CD4-positive, alpha-beta T cell treated with Interleukin-17A for 4 hours (primary cell): ENCODE data around the gene HDDC2.
"Not testable (repeated sequence)": the region's sequence is repeated elsewhere in the genome, so short reads cannot be mapped to it uniquely, and the experiment has no call there.

Source experiments
- DNase-seq: peaks from one replicate; pipeline ENCODE4 v3.0.0-alpha.2; 2020; ENCODE audit warnings: mixed read lengths

Gene HDDC2

DNA sequence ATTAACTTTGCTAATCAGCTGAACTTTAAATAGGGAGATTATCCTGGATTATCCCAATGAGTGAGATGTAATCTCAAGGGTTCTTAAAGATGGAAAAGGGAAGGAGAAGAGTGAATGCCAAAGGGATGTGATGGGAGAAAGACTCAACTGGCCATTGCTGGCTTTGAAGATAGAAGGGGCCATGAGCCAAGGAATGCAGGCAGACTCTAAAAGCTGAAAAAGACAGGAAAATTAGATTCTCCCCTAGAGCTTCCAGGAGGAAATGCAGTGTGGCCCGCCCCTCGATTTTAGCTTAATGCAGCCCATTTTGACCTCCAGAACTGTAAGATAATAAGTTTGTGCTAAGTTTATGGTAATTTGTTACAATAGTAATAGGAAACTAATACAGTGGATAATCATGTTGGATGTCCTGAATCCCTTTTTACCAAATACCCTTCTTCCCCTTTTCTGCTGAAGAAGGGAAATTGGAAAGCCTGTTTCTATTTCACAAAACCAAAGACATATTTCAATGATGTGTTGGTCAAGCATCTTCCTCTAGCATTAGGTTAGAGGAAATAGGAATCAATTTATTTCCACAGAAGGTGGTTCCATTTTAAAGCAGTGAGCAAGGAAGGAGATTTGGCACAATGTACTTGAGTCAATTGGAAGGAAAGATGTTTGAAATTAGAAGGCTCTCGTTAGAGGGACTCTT is 3.3 kb upstream of the HDDC2 start:
- DNase-seq = no peak

DNA sequence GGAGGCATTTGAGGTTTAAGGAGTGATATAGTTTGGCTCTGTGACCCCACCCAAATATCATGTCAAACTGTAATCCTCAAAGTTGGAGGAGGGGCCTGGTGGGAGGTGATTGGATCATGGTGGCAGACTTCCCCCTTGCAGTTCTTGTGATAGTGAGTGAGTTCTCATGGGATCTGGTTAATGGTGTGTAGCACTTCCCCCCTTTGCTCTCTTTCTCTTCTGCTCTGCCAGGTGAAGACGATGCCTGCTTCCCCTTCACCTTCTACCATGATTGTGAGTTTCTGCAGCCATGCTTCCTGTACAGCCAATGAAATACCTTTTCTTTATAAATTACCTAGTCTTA is 1.7 kb upstream of the HDDC2 start:
- DNase-seq = no peak

DNA sequence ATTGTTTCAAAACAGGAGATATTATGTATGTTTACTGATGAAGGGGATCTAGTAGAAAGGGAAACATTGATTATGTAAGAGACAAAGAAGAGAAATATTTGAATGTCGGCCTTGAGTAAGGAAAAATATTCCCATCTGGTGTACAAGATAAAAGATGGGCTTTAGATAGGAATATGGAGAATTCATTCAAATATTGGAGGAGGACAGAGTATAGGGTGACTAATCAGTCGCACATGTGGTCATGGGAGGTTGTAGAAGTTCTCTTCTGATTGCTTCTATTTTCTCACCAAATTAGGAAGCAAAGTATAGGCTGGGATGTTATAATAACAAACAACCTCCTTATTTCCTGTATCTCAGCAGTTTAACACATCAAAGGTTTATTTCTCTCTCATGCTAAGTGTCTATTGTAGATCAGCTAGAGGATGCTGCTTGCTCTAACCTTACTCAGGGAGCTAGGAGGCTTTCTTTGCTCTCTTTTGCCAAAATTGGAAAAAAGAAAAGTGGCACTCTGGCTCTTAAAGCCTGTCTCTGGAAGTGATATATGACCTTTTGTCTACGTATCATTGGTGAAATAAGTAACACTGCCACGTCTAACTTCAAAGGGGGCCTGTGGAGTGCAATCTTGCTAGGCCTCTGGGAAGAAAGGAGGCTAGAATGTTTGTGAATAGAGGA is 1.2 kb upstream of the HDDC2 start:
- no peak for DNase-seq

DNA sequence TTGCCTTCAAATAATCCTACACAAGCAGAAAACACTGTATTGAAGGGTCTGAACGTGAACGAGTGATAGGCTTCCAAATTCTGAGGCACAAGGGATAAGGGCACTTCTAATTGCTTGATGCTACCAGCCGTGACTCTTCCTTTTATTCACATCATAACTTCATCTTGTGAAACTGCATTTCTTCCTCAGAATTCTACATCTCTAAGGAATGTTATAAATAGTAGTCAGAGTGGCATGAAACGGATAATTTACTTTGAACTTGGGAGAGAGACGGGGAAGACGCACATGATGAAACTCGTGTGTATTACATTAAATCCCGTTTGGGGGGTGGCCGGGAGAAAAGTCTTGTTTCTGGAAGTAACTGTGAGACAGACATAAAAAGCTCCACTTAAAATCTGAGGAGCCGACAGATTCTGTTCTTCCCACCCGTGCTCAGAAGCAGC is 754 bp downstream of the HDDC2 start:
- DNase-seq = no peak

DNA sequence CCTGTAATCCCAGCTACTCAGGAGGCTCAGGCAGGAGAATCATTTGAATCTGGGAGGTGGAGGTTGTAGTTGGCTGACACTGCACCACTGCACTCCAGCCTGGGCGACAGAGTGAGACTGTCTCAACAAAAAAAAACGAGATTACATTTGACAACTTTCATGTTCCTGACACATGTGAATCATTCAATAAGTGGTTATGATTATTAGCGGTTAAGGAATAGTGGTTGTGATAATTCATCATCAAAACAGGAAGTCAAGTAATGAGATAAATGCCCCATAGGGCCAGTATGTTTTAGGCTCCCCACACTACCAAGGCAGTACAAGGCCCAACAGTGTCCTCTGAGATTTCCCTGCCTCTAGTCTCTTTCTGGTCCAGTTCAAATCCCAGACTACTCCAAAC is 2.5 kb downstream of the HDDC2 start:
- no peak for DNase-seq

DNA sequence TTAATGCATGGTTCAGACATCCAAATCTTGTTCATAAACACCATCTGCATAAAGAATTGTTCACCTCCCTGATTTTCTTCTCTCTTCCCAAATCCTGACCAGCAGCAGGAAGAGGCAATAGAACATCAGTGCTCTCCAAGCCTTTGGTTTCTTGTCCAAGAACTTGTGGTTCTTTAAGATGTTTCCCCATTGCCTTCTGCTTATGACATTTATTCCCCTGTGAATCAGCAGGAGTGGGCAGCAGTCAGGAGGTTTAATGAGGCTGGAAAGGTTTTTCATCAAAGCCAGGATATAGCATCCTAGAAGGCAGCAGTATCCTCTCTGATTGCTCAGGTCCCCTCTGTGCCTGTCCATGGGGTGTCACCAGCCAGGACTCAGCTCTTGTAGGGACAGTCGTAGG is 5.3 kb downstream of the HDDC2 start:
- no peak for DNase-seq

GRCh38 chr6:125294925-125295324 is 6.8 kb downstream of the HDDC2 start:
- DNase-seq = no peak

DNA sequence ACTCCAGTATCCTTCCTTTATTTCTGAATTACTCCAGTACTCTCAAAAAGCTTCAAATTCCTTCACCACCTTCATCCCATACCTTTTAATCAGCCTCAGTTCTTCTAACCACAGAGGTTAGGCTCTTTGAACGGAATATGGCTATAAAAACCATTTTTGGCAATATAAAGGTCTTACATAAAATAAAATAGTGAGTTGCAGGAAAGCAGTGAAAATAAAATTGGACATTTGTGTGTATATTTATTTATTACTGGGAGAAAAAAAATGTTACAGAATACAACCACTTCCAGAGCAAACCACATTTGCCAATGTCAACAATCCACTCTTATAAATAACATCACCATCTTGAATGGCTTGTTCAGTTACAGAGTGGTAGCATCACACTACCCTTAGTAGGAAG is 7.7 kb downstream of the HDDC2 start:
- no peak for DNase-seq

DNA sequence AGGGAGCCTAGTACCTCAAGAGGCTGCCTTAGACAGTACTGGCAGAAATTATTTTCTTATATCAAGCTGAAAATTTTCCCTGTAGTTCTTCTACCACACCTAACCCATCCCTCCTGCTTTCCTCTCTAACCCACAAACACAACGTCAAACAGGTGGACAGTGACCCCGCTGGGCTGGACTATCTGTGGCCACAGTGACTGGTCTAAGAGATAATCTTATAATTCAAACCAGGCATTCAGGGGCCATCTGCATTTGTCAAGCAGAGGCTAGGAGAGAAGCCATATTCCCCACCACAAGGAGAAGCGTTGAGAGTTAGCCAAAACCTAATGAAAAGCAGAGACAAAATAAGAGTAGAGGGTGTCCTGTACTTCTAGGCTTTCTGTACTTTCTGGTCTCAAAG is 8.2 kb downstream of the HDDC2 start:
- DNase-seq = no peak

GRCh38 chr6:125287718-125288117 is 14.0 kb downstream of the HDDC2 start:
- DNase-seq = no peak

GRCh38 chr6:125285936-125286335 is 15.8 kb downstream of the HDDC2 start:
- DNase-seq = no peak

GRCh38 chr6:125285353-125285752 is 16.4 kb downstream of the HDDC2 start:
- no peak for DNase-seq

- not testable (repeated sequence) for DNase-seq
Observed at GRCh38 chr6:125282470-125282869, 19.3 kb downstream of the HDDC2 start.

DNA sequence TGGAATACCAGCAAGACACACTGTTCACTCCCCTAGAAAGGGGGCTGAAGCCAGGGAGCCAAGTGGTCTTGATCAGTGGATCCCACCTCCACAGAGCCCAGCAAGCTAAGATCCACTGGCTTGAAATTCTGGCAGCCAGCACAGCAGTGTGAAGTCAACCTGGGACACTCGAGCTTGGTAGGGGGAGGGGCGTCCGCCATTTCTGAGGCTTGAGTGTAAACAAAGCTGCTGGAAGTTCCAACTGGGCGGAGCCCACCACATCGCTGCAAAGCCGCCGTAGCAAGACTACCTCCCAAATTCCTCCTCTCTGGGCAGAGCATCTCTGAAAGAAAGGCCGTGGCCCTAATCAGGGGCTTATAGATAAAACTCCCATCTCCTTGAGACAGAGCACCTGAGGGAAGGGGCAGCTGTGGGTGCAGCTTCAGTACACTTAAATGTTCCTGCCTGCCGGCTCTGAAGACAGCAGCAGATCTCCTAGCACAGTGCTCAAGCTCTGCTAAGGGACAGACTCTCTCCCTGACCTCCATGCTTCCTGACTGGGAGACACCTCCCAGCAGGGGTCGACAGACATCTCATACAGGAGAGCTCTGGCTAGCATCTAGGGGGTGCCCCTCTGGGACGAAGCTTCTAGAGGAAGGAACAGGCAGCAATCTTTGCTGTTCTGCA is 21.3 kb downstream of the HDDC2 start:
- not testable (repeated sequence) for DNase-seq

DNA sequence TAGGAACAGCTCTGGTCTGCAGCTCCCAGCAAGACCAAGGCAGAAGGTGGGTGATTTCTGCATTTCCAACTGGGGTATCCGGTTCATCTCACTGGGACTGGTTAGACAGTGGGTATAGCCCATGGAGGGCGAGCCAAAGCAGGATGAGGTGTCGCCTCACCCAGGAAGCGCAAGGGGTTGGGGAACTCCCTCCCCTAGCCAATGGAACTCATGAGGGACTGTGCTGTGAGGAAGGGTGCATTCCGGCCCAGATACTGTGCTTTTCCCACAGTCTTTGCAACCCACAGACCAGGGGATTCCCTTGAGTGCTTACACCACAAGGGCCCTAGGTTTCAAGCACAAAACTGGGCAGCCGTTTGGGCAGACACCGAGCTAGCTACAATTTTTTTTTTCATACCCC is 21.8 kb downstream of the HDDC2 start:
- DNase-seq = no peak

DNA sequence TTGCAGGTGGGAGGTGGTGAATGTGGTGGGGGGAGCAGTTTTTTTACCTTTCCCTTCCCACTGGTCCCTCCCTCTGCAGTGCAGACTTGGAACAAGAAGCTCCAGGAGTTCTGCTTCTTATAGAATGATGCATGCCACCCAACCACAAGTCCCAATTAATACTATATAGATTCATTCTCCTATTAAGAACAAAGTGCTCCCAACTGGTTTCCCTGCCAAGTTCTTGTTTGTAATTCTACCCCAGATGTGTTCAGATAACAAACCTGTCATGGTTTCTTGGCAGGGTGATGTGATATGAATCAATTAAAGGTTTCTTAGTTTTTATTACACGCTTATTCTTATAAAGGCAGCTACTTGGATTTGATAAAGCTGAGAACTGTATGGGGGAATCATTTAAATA is 23.9 kb downstream of the HDDC2 start:
- no peak for DNase-seq

- no peak for DNase-seq
Observed at GRCh38 chr6:125275779-125276178, 26.0 kb downstream of the HDDC2 start.

DNA sequence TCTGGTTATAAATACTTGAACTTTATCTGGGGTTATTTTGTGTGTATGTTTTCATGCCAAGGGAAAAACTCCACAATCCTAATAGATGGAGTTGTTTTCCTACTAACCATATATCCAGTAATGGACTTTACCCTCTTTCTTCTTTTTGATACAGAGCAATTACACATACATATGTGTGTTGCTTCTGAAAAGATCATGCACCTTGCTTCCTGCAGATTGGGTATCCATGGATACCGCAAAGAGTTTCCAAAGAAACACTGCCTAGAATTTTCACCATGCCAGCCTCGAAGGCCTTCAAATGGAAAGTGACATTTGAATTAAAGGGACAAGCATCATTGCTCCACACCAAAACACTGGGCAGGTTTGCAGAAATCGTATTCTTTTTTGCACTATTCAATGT is 26.8 kb downstream of the HDDC2 start:
- DNase-seq = no peak

DNA sequence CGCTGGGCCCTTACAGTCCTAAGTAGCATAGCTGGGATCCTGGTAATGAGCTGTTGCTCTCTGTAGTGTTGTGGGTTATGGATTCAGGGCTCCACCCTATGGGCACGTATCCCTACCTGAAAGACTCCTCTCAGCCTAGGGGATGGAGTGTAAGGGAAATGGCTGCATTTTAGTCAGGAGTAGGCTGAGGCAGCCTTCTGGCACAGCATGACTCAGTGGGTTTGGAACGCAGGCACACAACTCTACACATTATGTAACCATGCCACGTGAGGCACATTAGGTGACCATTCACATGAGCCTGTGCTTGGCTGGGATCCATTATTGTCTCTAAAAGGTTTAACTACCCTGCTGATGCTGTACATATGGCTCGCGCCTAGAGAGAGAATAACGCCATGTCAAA is 27.8 kb downstream of the HDDC2 start:
- DNase-seq = no peak

- DNase-seq = no peak
Observed at GRCh38 chr6:125273251-125273650, 28.5 kb downstream of the HDDC2 start.

- DNase-seq = no peak
Observed at GRCh38 chr6:125271486-125272159, 30.1 kb downstream of the HDDC2 start.

- DNase-seq = no peak
Observed at GRCh38 chr6:125270380-125270779, 31.4 kb downstream of the HDDC2 start.

- DNase-seq = no peak
Observed at GRCh38 chr6:125269328-125269985, 32.3 kb downstream of the HDDC2 start.
